Measurements from ENCODE around the gene COL24A1. TPM values are rescaled to one million over a fixed set of nuclear protein-coding genes. Genes with fewer than 3 reads are reported as not detected.

Gene COL24A1
- total RNA-seq, 1 experiment from 2014 or later = 0.06 TPM

DNA sequence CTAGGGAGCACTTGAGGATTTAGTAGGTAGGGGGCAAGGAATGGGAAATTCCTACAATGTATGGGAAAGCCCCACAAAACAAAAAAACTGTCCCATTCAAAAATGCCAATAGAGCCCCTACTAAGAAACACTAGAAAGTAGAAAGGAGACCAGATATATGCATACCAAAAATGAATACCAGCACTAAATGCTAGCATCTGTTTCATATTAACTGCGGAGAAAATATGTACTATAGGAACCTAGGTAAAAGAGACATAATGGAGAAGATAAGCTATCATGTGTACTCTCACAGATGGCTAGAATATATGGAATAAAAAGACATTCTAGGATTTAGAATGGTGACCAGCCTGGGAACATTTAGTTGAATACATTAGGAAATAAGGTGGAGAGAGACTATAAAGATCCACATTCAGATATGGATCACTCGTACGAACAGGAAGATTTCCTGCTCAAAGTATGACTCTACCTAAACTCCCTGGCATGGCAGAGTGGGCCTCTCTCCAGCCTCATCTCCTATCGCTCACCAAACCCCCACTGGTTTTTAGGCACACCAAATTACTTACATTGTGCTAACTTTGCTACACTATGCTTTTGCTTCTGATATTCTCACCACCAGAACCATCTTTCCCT is 466.7 kb downstream of the COL24A1 start:
- no peak for DNase-seq (ENCODE audit: low read depth)

DNA sequence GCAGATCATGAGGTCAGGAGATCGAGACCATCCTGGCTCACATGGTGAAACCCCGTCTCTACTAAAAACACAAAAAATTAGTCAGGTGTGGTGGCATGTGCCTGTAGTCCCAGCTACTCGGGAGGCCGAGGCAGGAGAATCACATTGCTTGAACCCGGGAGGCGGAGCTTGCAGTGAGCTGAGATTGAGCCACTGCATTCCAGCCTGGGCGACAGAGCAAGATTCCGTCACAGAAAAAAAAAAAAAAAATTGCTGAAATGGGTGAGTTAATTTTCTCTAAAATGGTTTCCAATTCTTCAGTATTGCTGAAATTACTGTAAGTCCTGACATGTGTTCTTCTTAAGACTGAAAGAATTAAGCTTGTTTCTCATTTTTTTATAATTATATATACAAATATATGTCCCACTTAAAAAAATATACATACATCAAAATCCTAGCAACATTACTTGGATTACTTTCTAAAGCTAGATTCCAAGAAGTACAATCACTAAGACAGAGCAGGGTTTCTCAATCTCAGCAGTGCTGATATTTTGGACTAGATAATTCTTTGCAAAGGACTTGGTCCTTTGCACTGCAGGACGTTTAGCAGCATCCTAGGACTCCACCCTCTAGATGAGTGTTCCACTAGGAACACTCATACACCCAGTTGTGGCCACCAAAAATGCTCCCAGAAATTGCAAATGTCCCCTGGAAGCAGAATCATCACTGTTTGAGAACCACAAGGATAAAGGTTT is 473.1 kb downstream of the COL24A1 start:
- no peak for DNase-seq (ENCODE audit: low read depth)

DNA sequence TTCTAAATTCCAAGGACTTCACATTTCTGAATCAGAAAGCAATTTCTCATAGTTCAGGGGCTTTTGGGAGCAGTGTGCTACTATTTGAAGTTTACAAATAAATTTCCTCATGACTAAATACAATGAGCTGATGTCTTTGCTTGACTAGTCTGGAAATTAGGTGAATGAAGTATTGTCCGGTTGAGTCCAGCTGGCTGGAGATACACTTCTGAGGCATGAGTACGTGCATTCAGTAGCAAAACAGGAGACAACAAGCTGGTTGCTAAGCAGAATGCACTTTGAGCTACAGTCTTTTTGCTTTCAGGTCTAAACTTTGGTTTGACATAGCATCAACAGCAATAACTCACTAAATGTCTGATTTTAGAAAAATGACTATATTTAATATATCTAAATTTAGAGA is 475.5 kb downstream of the COL24A1 start:
- DNase-seq (ENCODE audit: low read depth) = no peak

Other genes starting within 250 kb of the COL24A1 start
- gene ODF2L, start 239.6 kb upstream of the COL24A1 start, total RNA-seq (2014; rRNA removed; shearing (Covaris generic)) = 34.6 and 109 TPM in 2 replicates

Data from Daoy (cell line).